Measurements from ENCODE around the gene C4orf51. TPM values are rescaled to one million over a fixed set of nuclear protein-coding genes. Genes with fewer than 3 reads are reported as not detected.
"Not testable (repeated sequence)": the region's sequence is repeated elsewhere in the genome, so short reads cannot be mapped to it uniquely, and the experiment has no call there.

Gene C4orf51
- total and polyA plus RNA-seq, 10 donors: not detected

GRCh38 chr4:145681518-145681917 lies 1.6 kb downstream of the C4orf51 start:
- Histone ChIP-seq H3K4me1 (no peaks in the 10 kb centered on the region), H3K27me3 (replicated peaks in 1 of 7) (no peaks in the 10 kb centered on the region), H3K4me3 (no peak overlapping the region), H3K27ac (no peak overlapping the region), H3K36me3 (no peaks in the 10 kb centered on the region), H3K9me3 (peaks cover 0 to 13% (median 7%) of the 10 kb centered on the region in 8 donors)
- intact Hi-C loops (cut with DNase I; ENCODE audit: low total_unique reads): no loop called here
- DNase-seq: no peak
- no peak for TF ChIP-seq CTCF (IDR thresholded peaks at IDR 0.05 in 8 of 11, conservative IDR thresholded peaks at IDR 0.05 in 3 of 11)
- no peak for TF ChIP-seq POLR2AphosphoS5 (IDR thresholded peaks at IDR 0.05)
- no peak for TF ChIP-seq POLR2A (IDR thresholded peaks at IDR 0.05)

GRCh38 chr4:145681956-145682355 lies 2.0 kb downstream of the C4orf51 start:
- TF ChIP-seq CTCF (IDR thresholded peaks at IDR 0.05 in 8 of 11, conservative IDR thresholded peaks at IDR 0.05 in 3 of 11) (no peak), POLR2A (IDR thresholded peaks at IDR 0.05) (no peak), POLR2AphosphoS5 (IDR thresholded peaks at IDR 0.05) (no peak)
- intact Hi-C loops (cut with DNase I; ENCODE audit: low total_unique reads): no loop called here

DNA sequence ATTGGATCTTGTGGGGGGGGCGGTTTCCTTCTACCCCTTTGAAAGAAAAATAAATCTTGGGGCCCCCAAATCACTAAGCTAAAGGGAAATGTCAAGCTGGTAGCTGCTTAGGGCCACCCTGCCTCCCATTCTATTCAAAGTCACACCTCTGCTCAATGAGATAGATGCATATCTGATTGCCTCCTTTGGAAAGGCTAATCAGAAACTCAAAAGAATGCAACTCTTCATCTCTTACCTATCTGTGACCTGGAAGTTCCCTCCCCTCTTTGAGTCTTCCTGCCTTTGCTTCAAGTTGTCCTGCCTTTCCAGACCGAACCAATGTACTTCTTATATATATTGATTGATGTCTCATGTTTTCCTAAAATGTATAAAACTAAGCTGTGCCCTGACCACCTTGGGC lies 7.0 kb downstream of the C4orf51 start:
- H3K9me3 ChIP-seq: no peaks in the 10 kb centered on the region
- DNase-seq: no peak
- intact Hi-C loops (cut with DNase I; ENCODE audit: low total_unique reads): no loop called here
- H3K27me3 ChIP-seq (replicated peaks in 1 of 7): no peaks in the 10 kb centered on the region
- 36 to 73% (median 56%) methylated on average over 2 of the region's 2 CpGs for WGBS, 5 donors
- no peak overlapping the region for H3K27ac ChIP-seq
- H3K36me3 ChIP-seq: no peaks in the 10 kb centered on the region
- no peak for TF ChIP-seq CTCF (IDR thresholded peaks at IDR 0.05 in 8 of 11, conservative IDR thresholded peaks at IDR 0.05 in 3 of 11)
- no peak for TF ChIP-seq POLR2A (IDR thresholded peaks at IDR 0.05)
- no peak for TF ChIP-seq POLR2AphosphoS5 (IDR thresholded peaks at IDR 0.05)
- H3K4me3 ChIP-seq: no peak overlapping the region
- H3K4me1 ChIP-seq: no peaks in the 10 kb centered on the region

More at GRCh38 chr4:145681956-145682355, 2.0 kb downstream of the C4orf51 start:
- no peak overlapping the region for H3K27ac ChIP-seq
- no peak overlapping the region for H3K4me3 ChIP-seq
- H3K9me3 ChIP-seq: peaks cover 0 to 12% (median 6%) of the 10 kb centered on the region in 8 donors
- H3K36me3 ChIP-seq: no peaks in the 10 kb centered on the region
- 83 to 98% (median 94%) methylated on average over 1 of the region's 1 CpG for WGBS, 5 donors
- no peaks in the 10 kb centered on the region for H3K4me1 ChIP-seq
- H3K27me3 ChIP-seq (replicated peaks in 1 of 7): no peaks in the 10 kb centered on the region
- no peak for DNase-seq

DNA sequence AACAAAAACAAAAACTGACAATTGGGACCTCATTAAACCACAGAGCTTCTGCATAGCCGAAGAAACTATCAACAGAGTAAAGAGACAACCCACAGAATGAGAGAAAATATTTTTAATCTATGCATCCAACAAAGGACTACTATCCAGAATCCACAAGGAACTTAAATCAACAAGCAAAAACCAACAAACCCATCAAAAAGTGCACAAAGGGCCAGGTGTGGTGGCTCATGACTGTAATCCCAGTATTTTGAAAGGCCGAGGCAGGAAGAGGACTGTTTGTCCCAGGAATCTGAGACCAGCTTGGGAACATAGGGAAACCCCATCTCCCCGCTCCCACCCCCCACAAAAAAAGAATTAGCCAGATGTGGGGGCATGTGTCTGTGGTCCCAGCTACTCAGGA lies 10.7 kb downstream of the C4orf51 start:
- no peaks in the 10 kb centered on the region for H3K27me3 ChIP-seq (replicated peaks in 1 of 7)
- TF ChIP-seq CTCF (IDR thresholded peaks at IDR 0.05 in 8 of 11, conservative IDR thresholded peaks at IDR 0.05 in 3 of 11): no peak
- no peak for TF ChIP-seq POLR2A (IDR thresholded peaks at IDR 0.05)
- no peak for TF ChIP-seq POLR2AphosphoS5 (IDR thresholded peaks at IDR 0.05)
- no peaks in the 10 kb centered on the region for H3K9me3 ChIP-seq
- H3K4me3 ChIP-seq: no peak overlapping the region
- H3K4me1 ChIP-seq: no peaks in the 10 kb centered on the region
- intact Hi-C loops (cut with DNase I; ENCODE audit: low total_unique reads): no loop called here
- H3K36me3 ChIP-seq: no peaks in the 10 kb centered on the region
- DNase-seq: no peak
- no peak overlapping the region for H3K27ac ChIP-seq
- WGBS, 5 donors: 90 to 96% (median 95%) methylated on average over 3 of the region's 3 CpGs

GRCh38 chr4:145691416-145691815 lies 11.5 kb downstream of the C4orf51 start:
- H3K9me3 ChIP-seq; H3K4me1 ChIP-seq; H3K27me3 ChIP-seq (replicated peaks in 1 of 7); H3K4me3 ChIP-seq; DNase-seq; intact Hi-C loops (cut with DNase I; ENCODE audit: low total_unique reads); H3K36me3 ChIP-seq; H3K27ac ChIP-seq: not testable (repeated sequence)
- WGBS, 5 donors: 78 to 91% (median 88%) methylated on average over 2 of the region's 2 CpGs

Measured in spleen (tissue), 11 donors.